Spleen (tissue), 11 donors: ENCODE results near the gene FRMD4A. TPM values are rescaled to one million over a fixed set of nuclear protein-coding genes. Genes with fewer than 3 reads are reported as not detected.

Source experiments
- DNase-seq: peaks from one replicate; pipeline ENCODE4 v3.0.0-alpha.2; 2020
- H3K27ac ChIP-seq, 8 donors: fragments of 200-600 bp; sonication (generic) in 7 of 8; 1 replicate in 4 of 8; 2 replicates in 4 of 8; pipeline versions ENCODE4 v1.5.0 to v1.8.0; 2016 to 2021; ENCODE audit warnings: inconsistent platforms in 4 of 8, mild to moderate bottlenecking in 4 of 8, moderate library complexity in 1 of 8
- H3K27me3 ChIP-seq, 7 donors: fragments of 200-600 bp; sonication (generic) in 6 of 7; replicated peaks in 1 of 7; 1 replicate in 4 of 7; 2 replicates in 3 of 7; pipeline versions ENCODE4 v1.5.0 to v1.8.0; 2016 to 2021; ENCODE audit warnings: inconsistent platforms in 3 of 7, mild to moderate bottlenecking in 1 of 7
- H3K36me3 ChIP-seq, 6 donors: fragments of 200-600 bp; sonication (generic) in 5 of 6; 1 replicate in 4 of 6; 2 replicates in 2 of 6; pipeline versions ENCODE4 v1.5.0 to v1.8.0; 2016 to 2021; ENCODE audit warnings: inconsistent platforms in 2 of 6
- H3K4me1 ChIP-seq, 6 donors: fragments of 200-600 bp; sonication (generic) in 5 of 6; 1 replicate in 3 of 6; 2 replicates in 3 of 6; pipeline versions ENCODE4 v1.5.0 to v1.8.0; 2016 to 2021; ENCODE audit warnings: inconsistent platforms in 3 of 6
- H3K4me3 ChIP-seq, 8 donors: fragments of 200-600 bp; sonication (generic) in 7 of 8; 1 replicate in 4 of 8; 2 replicates in 4 of 8; pipeline versions ENCODE4 v1.5.0 to v1.8.0; 2016 to 2021; ENCODE audit warnings: inconsistent platforms in 4 of 8, mild to moderate bottlenecking in 4 of 8, moderate library complexity in 2 of 8
- H3K9me3 ChIP-seq, 8 donors: fragments of 200-600 bp; sonication (generic) in 7 of 8; 1 replicate in 4 of 8; 2 replicates in 4 of 8; pipeline versions ENCODE4 v1.5.0 to v1.8.0; 2016 to 2021; ENCODE audit warnings: inconsistent platforms in 4 of 8
- CTCF ChIP-seq, 11 experiments: fragments of 200-600 bp in 7 of 11; fragments of 450-650 bp in 4 of 11; sonication (generic) in 4 of 11; IDR thresholded peaks in 8 of 11; conservative IDR thresholded peaks in 3 of 11; 1 replicate in 7 of 11; 2 replicates in 4 of 11; pipeline versions ENCODE4 v1.4.0 to v1.8.0; 2016 to 2021; ENCODE audit warnings: antibody characterized with exemption in 11 of 11, inconsistent platforms in 4 of 11, mild to moderate bottlenecking in 1 of 11
- POLR2A ChIP-seq, 3 donors: fragments of 450-650 bp; IDR thresholded peaks; one replicate each; pipeline ENCODE4 v1.5.1; 2017; ENCODE audit warnings: antibody characterized with exemption in 3 of 3, mild to moderate bottlenecking in 1 of 3
- POLR2AphosphoS5 ChIP-seq, 3 donors: sonication (generic); formaldehyde crosslinking; IDR thresholded peaks; one replicate each; pipeline ENCODE4 v1.5.1; 2017; ENCODE audit warnings: antibody characterized with exemption in 3 of 3
- WGBS, 5 donors: extraction: QIAGEN DNeasy Blood & Tissue Kit in 3 of 5; methylation state at CpG; one replicate each; pipeline versions ENCODE4 v1.1.5 to v1.1.7; 2013 to 2018; 5-methylcytosine and 5-hydroxymethylcytosine counted together
- intact Hi-C: fragments of 100-400 bp; cut with DNase I; formaldehyde crosslinking; loops from one replicate; pipeline ENCODE4 v1.15.0; 2023; ENCODE audit warnings: low total_unique reads
- polyA plus RNA-seq, 3 donors: library from polyadenylated mRNA; stranded (reverse); fragments of 200-250 nt; gene quantifications; one replicate each; pipeline ENCODE4 v1.2.1, GENCODE V29; 2013
- total RNA-seq, 7 donors: library from RNA; depleted of rRNA in 3 of 7; stranded (reverse); fragments of >200 nt in 3 of 7; fragmentation: NEBNext Ultra II Directional in 4 of 7; extraction: Animal tissue kit (Norgen Biotek cat#: 25700) in 4 of 7; gene quantifications; one replicate each; pipeline versions ENCODE4 v1.1.0 to v1.2.1, GENCODE V29; 2016 to 2021
- donor health status: healthy with polysubstance abuse.
- donor health status: DM: no; HTN: no; CAD: no; lungs with moderate emphysema.
- donor health status: DM: no; HTN: no; CAD: no.
- donor health status: Bipolar disorder and iron deficiency.
- donor health status: healthy.
- donor health status: DM: no; HTN: no; CAD: no.
- donor health status: DM: yes; HTN: yes; CAD: no.

FRMD4A gene
- total and polyA plus RNA-seq, 10 donors: 9.2 to 141 (median 80.5) TPM

GRCh38 chr10:14370894-14371293, 40.2 kb upstream of the FRMD4A start:
- 82 to 91% (median 87%) methylated on average over 5 of the region's 5 CpGs for WGBS, 5 donors
- intact Hi-C loops: no loop called here
- H3K36me3 ChIP-seq: no peaks in the 10 kb centered on the region
- TF ChIP-seq POLR2AphosphoS5 (IDR thresholded peaks at IDR 0.05): no peak
- TF ChIP-seq POLR2A (IDR thresholded peaks at IDR 0.05): no peak
- TF ChIP-seq CTCF (IDR thresholded peaks at IDR 0.05 in 8 of 11, conservative IDR thresholded peaks at IDR 0.05 in 3 of 11): no peak
- H3K27ac ChIP-seq: no peak overlapping the region
- H3K4me3 ChIP-seq: no peak overlapping the region
- DNase-seq: no peak
- peaks cover 0 to 32% (median 0%) of the 10 kb centered on the region in 7 donors for H3K27me3 ChIP-seq
- no peaks in the 10 kb centered on the region for H3K4me1 ChIP-seq
- no peaks in the 10 kb centered on the region for H3K9me3 ChIP-seq

GRCh38 chr10:14369906-14370305, 39.2 kb upstream of the FRMD4A start:
- H3K36me3 ChIP-seq: no peaks in the 10 kb centered on the region
- H3K27me3 ChIP-seq: peaks cover 0 to 32% (median 0%) of the 10 kb centered on the region in 7 donors
- H3K4me3 ChIP-seq: no peak overlapping the region
- DNase-seq: no peak
- H3K4me1 ChIP-seq: no peaks in the 10 kb centered on the region
- no peak for TF ChIP-seq POLR2AphosphoS5 (IDR thresholded peaks at IDR 0.05)
- no peak for TF ChIP-seq POLR2A (IDR thresholded peaks at IDR 0.05)
- TF ChIP-seq CTCF (IDR thresholded peaks at IDR 0.05 in 8 of 11, conservative IDR thresholded peaks at IDR 0.05 in 3 of 11): no peak
- H3K9me3 ChIP-seq: no peaks in the 10 kb centered on the region
- intact Hi-C loops: no loop called here
- no peak overlapping the region for H3K27ac ChIP-seq

GRCh38 chr10:14366760-14367159, 36.0 kb upstream of the FRMD4A start:
- WGBS, 5 donors: 83 to 100% (median 100%) methylated on average over 1 of the region's 1 CpG
- DNase-seq: no peak

GRCh38 chr10:14365266-14365665, 34.5 kb upstream of the FRMD4A start:
- no peaks in the 10 kb centered on the region for H3K36me3 ChIP-seq
- H3K4me1 ChIP-seq: no peaks in the 10 kb centered on the region
- TF ChIP-seq CTCF (IDR thresholded peaks at IDR 0.05 in 8 of 11, conservative IDR thresholded peaks at IDR 0.05 in 3 of 11): no peak
- TF ChIP-seq POLR2AphosphoS5 (IDR thresholded peaks at IDR 0.05): no peak
- TF ChIP-seq POLR2A (IDR thresholded peaks at IDR 0.05): no peak
- no peak overlapping the region for H3K4me3 ChIP-seq
- no peaks in the 10 kb centered on the region for H3K9me3 ChIP-seq
- peaks cover 0 to 10% (median 0%) of the 10 kb centered on the region in 7 donors for H3K27me3 ChIP-seq
- intact Hi-C loops: no loop called here
- DNase-seq: no peak
- no peak overlapping the region for H3K27ac ChIP-seq
- 73 to 85% (median 77%) methylated on average over 6 of the region's 6 CpGs for WGBS, 5 donors

More at GRCh38 chr10:14366760-14367159, 36.0 kb upstream of the FRMD4A start:
- no peaks in the 10 kb centered on the region for H3K36me3 ChIP-seq
- peaks cover 0 to 24% (median 0%) of the 10 kb centered on the region in 7 donors for H3K27me3 ChIP-seq
- intact Hi-C loops: no loop called here
- no peaks in the 10 kb centered on the region for H3K4me1 ChIP-seq
- H3K27ac ChIP-seq: no peak overlapping the region
- TF ChIP-seq CTCF (IDR thresholded peaks at IDR 0.05 in 8 of 11, conservative IDR thresholded peaks at IDR 0.05 in 3 of 11) (no peak), POLR2AphosphoS5 (IDR thresholded peaks at IDR 0.05) (no peak), POLR2A (IDR thresholded peaks at IDR 0.05) (no peak)
- no peak overlapping the region for H3K4me3 ChIP-seq
- no peaks in the 10 kb centered on the region for H3K9me3 ChIP-seq
